Upper lobe of left lung (tissue), 6 donors: ENCODE measurements around the gene WIPF2. TPM values are rescaled to one million over a fixed set of nuclear protein-coding genes. Genes with fewer than 3 reads are reported as not detected.
A peak's percentile ranks its signal among the peaks of the same experiment; 100 is the strongest.

Experiments used
- ATAC-seq, 2 donors: fragments of 200-7000 bp; cut with Tn5 transposase; one replicate each; pipeline ENCODE4 v1.9.1; 2022; ENCODE audit warnings: mild to moderate bottlenecking in 2 of 2, moderate library complexity in 2 of 2; ENCODE audit not compliant: low FRiP score in 2 of 2
- DNase-seq, 2 donors: peaks; one replicate each; pipeline ENCODE4 v3.0.0-alpha.2; 2019 to 2020
- H3K27ac ChIP-seq, 4 donors: fragments of 200-600 bp; sonication (generic); one replicate each; pipeline ENCODE4 v1.5.1; 2016 to 2019
- H3K27me3 ChIP-seq, 4 donors: fragments of 200-600 bp; sonication (generic); one replicate each; pipeline ENCODE4 v1.5.1; 2017 to 2019
- H3K36me3 ChIP-seq, 4 donors: fragments of 200-600 bp; sonication (generic); one replicate each; pipeline ENCODE4 v1.5.1; 2016 to 2019
- H3K4me1 ChIP-seq, 4 donors: fragments of 200-600 bp; sonication (generic); one replicate each; pipeline ENCODE4 v1.5.1; 2018 to 2019
- H3K4me3 ChIP-seq, 4 donors: fragments of 200-600 bp; sonication (generic); one replicate each; pipeline ENCODE4 v1.5.1; 2017 to 2019; ENCODE audit warnings: mild to moderate bottlenecking in 2 of 4, moderate library complexity in 1 of 4
- H3K9me3 ChIP-seq, 4 donors: fragments of 200-600 bp; sonication (generic); one replicate each; pipeline ENCODE4 v1.5.1; 2018 to 2019
- CTCF ChIP-seq, 6 experiments: fragments of 450-650 bp in 4 of 6; fragments of 200-600 bp in 2 of 6; sonication (generic) in 2 of 6; IDR thresholded peaks; one replicate each; pipeline ENCODE4 v1.5.1; 2016 to 2019; ENCODE audit warnings: antibody characterized with exemption in 6 of 6
- EP300 ChIP-seq, 4 donors: sonication (generic); formaldehyde crosslinking; IDR thresholded peaks; one replicate each; pipeline ENCODE4 v1.5.1; 2017; ENCODE audit warnings: antibody characterized with exemption in 4 of 4, control low read depth in 2 of 4
- POLR2A ChIP-seq, 4 donors: fragments of 450-650 bp; IDR thresholded peaks; one replicate each; pipeline ENCODE4 v1.5.1; 2016 to 2017; ENCODE audit warnings: antibody characterized with exemption in 4 of 4, mild to moderate bottlenecking in 2 of 4
- POLR2AphosphoS5 ChIP-seq, 2 donors: sonication (generic); formaldehyde crosslinking; IDR thresholded peaks; one replicate each; pipeline ENCODE4 v1.5.1; 2017; ENCODE audit warnings: antibody characterized with exemption in 2 of 2
- WGBS, 2 donors: methylation state at CpG; one replicate each; pipeline ENCODE4 v1.1.5; 2017 to 2018; 5-methylcytosine and 5-hydroxymethylcytosine counted together
- total RNA-seq, 6 donors: library from RNA; depleted of rRNA in 4 of 6; stranded (reverse); fragments of >200 nt in 4 of 6; gene quantifications; one replicate each; pipeline versions ENCODE4 v1.1.0 to v1.2.1, GENCODE V29; 2016 to 2021
- donor health status: DM: no; HTN: no; CAD: no; lungs with moderate emphysema.
- donor health status: DM: no; HTN: yes; CAD: no; lungs with severe emphysema.

WIPF2 gene
- total RNA-seq, 6 donors from 2014 or later: 19.9 to 39.8 (median 26.2) TPM

DNA sequence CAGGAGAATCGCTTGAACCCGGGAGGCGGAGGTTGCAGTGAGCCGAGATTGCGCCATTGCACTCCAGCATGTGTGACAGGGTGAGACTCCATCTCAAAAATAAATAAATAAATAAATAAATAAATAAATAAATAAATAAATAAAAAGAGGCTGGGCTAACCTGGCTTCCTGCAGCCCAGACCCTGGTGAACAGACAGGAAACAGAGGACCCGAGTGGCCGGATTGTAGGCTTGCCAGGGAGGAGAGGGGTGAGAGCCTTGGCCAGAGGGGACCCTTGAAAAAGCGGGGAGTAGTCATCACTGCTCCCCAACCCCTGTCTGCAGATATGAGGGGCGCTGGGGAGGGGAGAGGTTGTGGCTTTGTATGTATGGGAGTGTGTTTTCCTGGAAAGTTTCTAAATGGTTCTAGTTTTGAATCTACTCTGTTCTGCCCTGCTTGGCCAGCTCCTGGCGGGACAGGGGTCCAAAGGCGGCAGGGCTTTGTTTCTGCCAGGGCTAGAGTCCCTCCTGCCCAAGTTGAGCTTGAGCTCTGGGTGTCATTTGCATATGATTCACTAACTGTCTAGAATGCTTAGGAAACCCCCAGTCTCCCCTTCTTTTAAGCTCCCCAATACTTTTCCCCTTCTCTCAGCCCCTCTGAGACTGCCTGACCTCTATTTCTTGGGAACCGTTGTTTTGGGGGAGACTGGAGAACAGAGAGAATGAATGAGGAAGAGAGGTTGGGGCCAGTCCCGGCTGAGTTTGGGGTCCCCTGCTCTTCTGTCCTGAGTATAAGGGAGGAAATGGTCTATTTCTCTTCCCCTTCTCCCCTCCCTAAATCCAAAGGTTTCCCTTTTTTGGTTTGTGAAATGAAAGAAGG lies 106.3 kb downstream of the WIPF2 start:
- peak in 1 of 2 donors; percentile 20 for DNase-seq
- no peak for TF ChIP-seq EP300 (IDR thresholded peaks at IDR 0.05)
- no peak for TF ChIP-seq CTCF (IDR thresholded peaks at IDR 0.05)
- no peak for TF ChIP-seq POLR2A (IDR thresholded peaks at IDR 0.05)
- no peak for TF ChIP-seq POLR2AphosphoS5 (IDR thresholded peaks at IDR 0.05)
- WGBS, 2 donors: 67 to 71% methylated on average over 13 of the region's 13 CpGs
- Histone ChIP-seq H3K36me3 (no peaks in the 10 kb centered on the region), H3K27ac (peak overlapping the region; percentile 93 to 96 (median 96)), H3K4me3 (no peak overlapping the region), H3K9me3 (no peaks in the 10 kb centered on the region), H3K4me1 (peaks cover 100% of the 10 kb centered on the region in 4 donors), H3K27me3 (no peaks in the 10 kb centered on the region)
- no peak for ATAC-seq

DNA sequence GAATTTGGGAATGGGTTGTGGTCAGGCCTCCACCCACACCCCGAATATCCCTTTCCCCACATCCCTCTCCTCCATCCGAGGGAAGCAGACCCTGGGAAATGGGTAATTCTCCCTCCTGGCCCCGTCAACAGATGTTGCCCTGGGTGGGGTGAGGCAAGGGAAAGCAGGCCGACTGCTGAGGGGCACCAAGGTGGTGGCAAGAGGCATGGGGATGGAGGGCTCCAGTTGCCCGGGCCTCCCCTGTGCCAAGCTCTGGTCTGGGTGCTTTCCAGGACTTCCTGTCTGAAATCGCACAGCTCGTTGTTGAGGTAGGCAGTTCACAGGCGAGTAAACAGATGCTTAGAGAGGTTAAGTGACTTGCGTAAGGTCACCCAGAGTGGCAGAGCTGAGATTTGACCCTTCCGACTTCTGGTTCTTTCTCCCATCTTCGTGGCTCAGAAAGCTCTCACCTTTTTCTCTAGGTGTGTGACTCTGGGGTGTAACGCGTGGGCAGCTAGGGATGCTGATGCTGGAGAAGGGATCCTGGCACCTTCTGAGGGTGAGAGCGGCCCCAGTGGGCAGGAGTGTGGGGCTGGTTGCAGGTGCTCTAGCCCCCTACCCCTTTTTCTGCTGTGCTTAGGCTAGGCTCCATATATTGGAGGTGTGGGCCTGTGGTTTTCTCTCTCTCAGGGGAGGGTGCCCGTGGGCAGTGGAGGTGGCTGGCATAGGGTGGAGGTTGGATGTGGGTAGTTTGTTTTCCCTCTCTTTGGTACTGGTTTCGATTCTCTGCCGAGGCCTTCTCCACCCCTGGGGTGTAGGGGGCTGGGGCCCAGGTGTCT lies 107.1 kb downstream of the WIPF2 start:
- whole genome bisulfite sequencing, 2 donors: 30 to 51% methylated on average over 14 to 17 of the region's 17 CpGs
- H3K4me1 ChIP-seq: peaks cover 100% of the 10 kb centered on the region in 4 donors
- peak in 1 of 2 donors; percentile 87 for DNase-seq
- H3K27me3 ChIP-seq: no peaks in the 10 kb centered on the region
- H3K9me3 ChIP-seq: no peaks in the 10 kb centered on the region
- peak overlapping the region in 1 of 4 donors; percentile 0 for H3K4me3 ChIP-seq
- no peak for ATAC-seq
- H3K27ac ChIP-seq: peak overlapping the region; percentile 93 to 96 (median 96)
- peak in 1 of 2 donors; percentile 45 for TF ChIP-seq POLR2AphosphoS5 (IDR thresholded peaks at IDR 0.05)
- no peak for TF ChIP-seq POLR2A (IDR thresholded peaks at IDR 0.05)
- H3K36me3 ChIP-seq: peaks cover 0 to 5% (median 2%) of the 10 kb centered on the region in 4 donors

GRCh38 chr17:40326832-40327199 lies 107.7 kb downstream of the WIPF2 start:
- Histone ChIP-seq H3K27ac (peak overlapping the region; percentile 93 to 96 (median 96)), H3K4me1 (peaks cover 100% of the 10 kb centered on the region in 4 donors)

DNA sequence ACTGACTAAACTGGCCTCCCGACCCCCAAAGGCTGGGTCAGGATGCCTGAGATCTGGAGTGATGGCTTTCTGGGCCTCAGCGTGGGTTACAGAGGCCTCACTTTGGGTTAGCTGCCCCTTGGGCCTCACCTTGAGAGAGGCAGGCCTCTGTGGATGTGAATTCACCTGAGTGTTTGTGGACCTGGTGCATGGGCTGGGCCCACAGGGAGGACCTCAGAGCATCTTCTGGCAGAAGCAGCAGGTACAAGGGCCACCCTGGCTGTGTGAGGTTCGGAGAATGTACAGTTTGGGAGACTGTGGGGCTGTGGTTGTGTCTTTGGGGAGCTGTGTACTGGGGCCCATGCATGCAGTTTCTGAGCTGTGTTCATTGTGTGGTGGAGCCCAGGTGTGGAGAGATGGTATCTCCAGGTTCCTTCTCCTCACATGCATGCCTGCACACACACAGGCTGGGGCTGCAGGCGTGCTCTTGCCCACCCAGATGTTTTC lies 108.2 kb downstream of the WIPF2 start:
- 65 to 79% methylated on average over 2 to 4 of the region's 4 CpGs for WGBS, 2 donors
- Histone ChIP-seq H3K27me3 (no peaks in the 10 kb centered on the region), H3K4me3 (no peak overlapping the region), H3K27ac (peak overlapping the region; percentile 93 to 96 (median 96)), H3K36me3 (peaks cover 0 to 11% (median 3%) of the 10 kb centered on the region in 4 donors), H3K4me1 (peaks cover 100% of the 10 kb centered on the region in 4 donors), H3K9me3 (no peaks in the 10 kb centered on the region)
- TF ChIP-seq EP300 (IDR thresholded peaks at IDR 0.05): no peak
- TF ChIP-seq CTCF (IDR thresholded peaks at IDR 0.05): no peak
- TF ChIP-seq POLR2AphosphoS5 (IDR thresholded peaks at IDR 0.05): no peak
- no peak for TF ChIP-seq POLR2A (IDR thresholded peaks at IDR 0.05)
- DNase-seq (no peak), ATAC-seq (no peak)

More at GRCh38 chr17:40326832-40327199, 107.7 kb downstream of the WIPF2 start:
- Histone ChIP-seq H3K27me3 (no peaks in the 10 kb centered on the region), H3K9me3 (no peaks in the 10 kb centered on the region), H3K36me3 (peaks cover 0 to 11% (median 3%) of the 10 kb centered on the region in 4 donors), H3K4me3 (peak overlapping the region in 1 of 4 donors; percentile 0)
- DNase-seq (no peak), ATAC-seq (no peak)
- 63% methylated on average over 1 of the region's 1 CpG; no CpG with 5 or more reads in 1 of the 2 donors for WGBS, 2 donors
- TF ChIP-seq EP300 (IDR thresholded peaks at IDR 0.05): no peak
- TF ChIP-seq POLR2AphosphoS5 (IDR thresholded peaks at IDR 0.05): no peak
- TF ChIP-seq POLR2A (IDR thresholded peaks at IDR 0.05): no peak
- no peak for TF ChIP-seq CTCF (IDR thresholded peaks at IDR 0.05)
